IMR-90 (cell line): ENCODE data around the gene GNAO1. TPM values are rescaled to one million over a fixed set of nuclear protein-coding genes. Genes with fewer than 3 reads are reported as not detected.
A peak's percentile ranks its signal among the peaks of the same experiment; 100 is the strongest.

Experiments
- ATAC-seq: fragments of 200-7000 bp; cut with Tn5 transposase; 2 replicates; pipeline ENCODE4 v1.9.1; 2020; ENCODE audit warnings: low read depth, mild to moderate bottlenecking, moderate library complexity
- BruUV-seq: library from RNA; stranded (reverse); fragments of 400-500 nt; replicated peaks from 2 replicates; lab custom pipeline; 2021; lab: Mats Ljungman, UMichigan
- CTCF ChIA-PET: fragments of 300-600 bp; formaldehyde crosslinking; extraction: SDS; loops from one replicate; lab custom pipeline; 2021; ENCODE audit warnings: antibody characterized with exemption; lab: Yijun Ruan, JAX
- POLR2A ChIA-PET: fragments of 300-600 bp; sonication (Branson Sonifier 250); formaldehyde crosslinking; loops from one replicate; lab custom pipeline; 2022; ENCODE audit warnings: antibody characterized with exemption; ENCODE audit not compliant: unreplicated experiment; lab: Charles Lee
- DNase-seq: peaks from one replicate; pipeline ENCODE4 v3.0.0; 2013
- H2AFZ ChIP-seq: replicated peaks from 2 replicates; pipeline ENCODE3; 2013; ENCODE audit warnings: low read length, mild to moderate bottlenecking; ENCODE audit not compliant: poor library complexity
- H2AK5ac ChIP-seq: 2 replicates; pipeline ENCODE4 v1.6.1; 2013; ENCODE audit warnings: low read depth, low read length, inconsistent platforms
- H2AK9ac ChIP-seq: replicated peaks from 2 replicates; pipeline ENCODE3; 2013; ENCODE audit warnings: mild to moderate bottlenecking, low read depth, low read length, moderate library complexity; ENCODE audit not compliant: poor library complexity
- H2BK120ac ChIP-seq: 2 replicates; pipeline ENCODE4 v1.6.1; 2013; ENCODE audit warnings: low read depth, low read length, inconsistent platforms
- H2BK15ac ChIP-seq: 3 replicates; pipeline ENCODE4 v1.6.1; 2013; ENCODE audit warnings: low read depth, low read length, inconsistent platforms
- H2BK20ac ChIP-seq: 2 replicates; pipeline ENCODE4 v1.6.1; 2013; ENCODE audit warnings: low read depth, mild to moderate bottlenecking, inconsistent platforms, low read length, moderate library complexity
- H2BK5ac ChIP-seq: 2 replicates; pipeline ENCODE4 v1.6.1; 2013; ENCODE audit warnings: mild to moderate bottlenecking, low read depth, low read length, inconsistent platforms; ENCODE audit not compliant: poor library complexity, severe bottlenecking
- H3K14ac ChIP-seq: replicated peaks from 2 replicates; pipeline ENCODE4 v1.6.1; 2013; ENCODE audit warnings: low read depth, low read length, inconsistent platforms
- H3K18ac ChIP-seq: 2 replicates; pipeline ENCODE4 v1.6.1; 2013; ENCODE audit warnings: low read depth, low read length, control low read depth
- H3K23ac ChIP-seq: 2 replicates; pipeline ENCODE4 v1.6.1; 2013; ENCODE audit warnings: low read depth, low read length, inconsistent platforms
- H3K27ac ChIP-seq: 2 replicates; pipeline ENCODE4 v1.5.1; 2013; ENCODE audit warnings: mild to moderate bottlenecking, control low read depth, low read length; ENCODE audit not compliant: insufficient read depth
- H3K27me3 ChIP-seq: 2 replicates; pipeline ENCODE4 v1.6.1; 2013; ENCODE audit warnings: low read length; ENCODE audit not compliant: control insufficient read depth, insufficient read depth
- H3K36me3 ChIP-seq: 2 replicates; pipeline ENCODE4 v1.6.1; 2013; ENCODE audit warnings: low read length, mixed read lengths; ENCODE audit not compliant: control insufficient read depth, insufficient read depth
- H3K4ac ChIP-seq: 2 replicates; pipeline ENCODE4 v1.6.1; 2013; ENCODE audit warnings: low read depth, low read length, inconsistent platforms
- H3K4me1 ChIP-seq: 2 replicates; pipeline ENCODE4 v1.6.1; 2013; ENCODE audit warnings: low read length, mixed read lengths; ENCODE audit not compliant: control insufficient read depth, insufficient read depth
- H3K4me2 ChIP-seq: 2 replicates; pipeline ENCODE4 v1.6.1; 2013; ENCODE audit warnings: low read depth, mild to moderate bottlenecking, control low read depth, low read length, moderate library complexity
- H3K4me3 ChIP-seq: 2 replicates; pipeline ENCODE4 v1.5.1; 2013; ENCODE audit warnings: low read depth, mild to moderate bottlenecking, control low read depth, low read length, moderate library complexity; ENCODE audit not compliant: insufficient read depth
- H3K56ac ChIP-seq: 2 replicates; pipeline ENCODE4 v1.6.1; 2013; ENCODE audit warnings: low read length, inconsistent platforms; ENCODE audit not compliant: insufficient read depth; ENCODE audit errors: extremely low read depth
- H3K79me1 ChIP-seq, 2 experiments: 2 replicates each; pipeline ENCODE4 v1.6.1; 2013; ENCODE audit warnings: low read length in 2 of 2, inconsistent platforms in 1 of 2, low read depth in 1 of 2
- H3K9ac ChIP-seq: 2 replicates; pipeline ENCODE4 v1.6.1; 2013; ENCODE audit warnings: low read depth, low read length, control low read depth
- H3K9me1 ChIP-seq: 2 replicates; pipeline ENCODE4 v1.6.1; 2013; ENCODE audit warnings: low read length, inconsistent platforms; ENCODE audit not compliant: insufficient read depth
- H3K9me3 ChIP-seq: 2 replicates; pipeline ENCODE4 v1.6.1; 2013; ENCODE audit warnings: low read length; ENCODE audit not compliant: control insufficient read depth, insufficient read depth
- H4K20me1 ChIP-seq: 2 replicates; pipeline ENCODE4 v1.6.1; 2013; ENCODE audit warnings: low read length, inconsistent platforms; ENCODE audit not compliant: insufficient read depth
- H4K5ac ChIP-seq: 2 replicates; pipeline ENCODE4 v1.6.1; 2013; ENCODE audit warnings: mild to moderate bottlenecking, low read depth, low read length, control low read depth
- H4K8ac ChIP-seq, 2 experiments: 2 replicates each; pipeline ENCODE4 v1.6.1; 2013; ENCODE audit warnings: low read depth in 2 of 2, low read length in 2 of 2, control low read depth in 1 of 2, inconsistent platforms in 1 of 2
- H4K91ac ChIP-seq: 2 replicates; pipeline ENCODE4 v1.6.1; 2013; ENCODE audit warnings: low read depth, low read length, inconsistent platforms; ENCODE audit not compliant: insufficient read depth
- MAZ ChIP-seq: IDR thresholded peaks from 2 replicates; pipeline ENCODE4 v1.6.1; 2012; ENCODE audit warnings: low read depth, mild to moderate bottlenecking, low read length, improper control_type of control experiment, moderate library complexity, borderline replicate concordance
- MXI1 ChIP-seq: IDR thresholded peaks from 2 replicates; pipeline ENCODE4 v1.6.1; 2012; ENCODE audit warnings: low read depth, mild to moderate bottlenecking, low read length, moderate library complexity, borderline replicate concordance
- NFE2L2 ChIP-seq: fragments of 150-350 bp; IDR thresholded peaks from 2 replicates; pipeline ENCODE4 v1.6.1; 2016; ENCODE audit warnings: low read depth, mild to moderate bottlenecking, low read length
- RCOR1 ChIP-seq: IDR thresholded peaks from 2 replicates; pipeline ENCODE4 v1.6.1; 2012; ENCODE audit warnings: mild to moderate bottlenecking, low read length, improper control_type of control experiment; ENCODE audit not compliant: insufficient replicate concordance
- WGBS, 2 experiments: methylation state at CpG; one replicate each; pipeline versions ENCODE4 v1.1.5 to v1.1.7; 2013; ENCODE audit warnings: missing lambda C conversion rate in 2 of 2; ENCODE audit not compliant: insufficient read length in 1 of 2; ENCODE audit errors: extremely low coverage in 2 of 2; 5-methylcytosine and 5-hydroxymethylcytosine counted together
- dilution Hi-C: fragments of 300-500 bp; cut with HindIII; formaldehyde crosslinking; loops from one replicate; pipeline ENCODE4 v1.14.3; 2018; ENCODE audit warnings: low sequenced_read_pairs; ENCODE audit not compliant: unreplicated experiment
- in situ Hi-C: fragments of 300-500 bp; cut with MboI; formaldehyde crosslinking; loops from 3 replicates; pipeline ENCODE4 v1.14.3; 2019; ENCODE audit warnings: low sequenced_read_pairs, inconsistent platforms, mixed read lengths
- intact Hi-C: fragments of 100-400 bp; cut with micrococcal nuclease; formaldehyde crosslinking; loops from 2 replicates; pipeline ENCODE4 v1.10.0; 2022
- polyA plus RNA-seq, 3 experiments: library from polyadenylated mRNA; depleted of rRNA; stranded (reverse); fragments of >200 nt; gene quantifications; 2 replicates each; pipeline ENCODE4 v1.2.3, GENCODE V29; 2012; ENCODE audit warnings: low replicate concordance in 1 of 3
- total RNA-seq: library from RNA; depleted of rRNA; stranded (reverse); fragments of >200 nt; gene quantifications from 2 replicates; pipeline ENCODE4 v1.2.3, GENCODE V29; 2012
- TF ChIP-seq, protein P1 (sequence below): conservative IDR thresholded peaks from 2 replicates; pipeline ENCODE4 v1.5.1; 2012; ENCODE audit warnings: mild to moderate bottlenecking, low read depth, low read length, improper control_type of control experiment

Gene GNAO1
- total and polyA plus RNA-seq, 2 of the 4 experiments (the other 2 are of a cell fraction) = under 0.01 to 0.07 TPM

GRCh38 chr16:56281249-56281805, 90.0 kb downstream of the GNAO1 start:
- CTCF ChIA-PET = no interaction called here

More at GRCh38 chr16:56281249-56281805, 90.0 kb downstream of the GNAO1 start:
- Histone ChIP-seq H4K91ac (no peak overlapping the region), H4K8ac (no peak overlapping the region), H3K36me3 (no peaks in the 10 kb centered on the region), H2AFZ (no peak overlapping the region), H2BK5ac (no peak overlapping the region), H2AK5ac (no peak overlapping the region), H3K14ac (no peak overlapping the region), H3K4me2 (no peak overlapping the region), H2BK15ac (no peak overlapping the region), H3K79me1 (no peaks in the 10 kb centered on the region), H3K9ac (no peak overlapping the region), H3K27ac (no peak overlapping the region), H2BK120ac (no peak overlapping the region), H3K23ac (no peak overlapping the region), H3K4me3 (no peak overlapping the region), H3K56ac (no peak overlapping the region), H2AK9ac (no peak overlapping the region), H3K4ac (no peak overlapping the region), H2BK20ac (no peak overlapping the region), H3K9me1 (no peaks in the 10 kb centered on the region; the same call in 1 of the 2 replicates), H3K9me3 (no peaks in the 10 kb centered on the region), H4K5ac (no peak overlapping the region), H3K27me3 (peaks cover 13% of the 10 kb centered on the region; the same call in 1 of the 2 replicates), H3K18ac (no peak overlapping the region), H3K4me1 (no peaks in the 10 kb centered on the region), H4K20me1 (no peaks in the 10 kb centered on the region)
- intact Hi-C loops = no loop called here
- dilution Hi-C loops = no loop called here
- no TSS peak for BruUV-seq
- ATAC-seq (peak; percentile 59; the same call in 1 of the 2 replicates), DNase-seq (no peak)
- in situ Hi-C loops = no loop called here
- TF ChIP-seq NFE2L2 (no peak), MAZ (no peak), RCOR1 (no peak), MXI1 (no peak)
- TF ChIP-seq, protein P1, sequence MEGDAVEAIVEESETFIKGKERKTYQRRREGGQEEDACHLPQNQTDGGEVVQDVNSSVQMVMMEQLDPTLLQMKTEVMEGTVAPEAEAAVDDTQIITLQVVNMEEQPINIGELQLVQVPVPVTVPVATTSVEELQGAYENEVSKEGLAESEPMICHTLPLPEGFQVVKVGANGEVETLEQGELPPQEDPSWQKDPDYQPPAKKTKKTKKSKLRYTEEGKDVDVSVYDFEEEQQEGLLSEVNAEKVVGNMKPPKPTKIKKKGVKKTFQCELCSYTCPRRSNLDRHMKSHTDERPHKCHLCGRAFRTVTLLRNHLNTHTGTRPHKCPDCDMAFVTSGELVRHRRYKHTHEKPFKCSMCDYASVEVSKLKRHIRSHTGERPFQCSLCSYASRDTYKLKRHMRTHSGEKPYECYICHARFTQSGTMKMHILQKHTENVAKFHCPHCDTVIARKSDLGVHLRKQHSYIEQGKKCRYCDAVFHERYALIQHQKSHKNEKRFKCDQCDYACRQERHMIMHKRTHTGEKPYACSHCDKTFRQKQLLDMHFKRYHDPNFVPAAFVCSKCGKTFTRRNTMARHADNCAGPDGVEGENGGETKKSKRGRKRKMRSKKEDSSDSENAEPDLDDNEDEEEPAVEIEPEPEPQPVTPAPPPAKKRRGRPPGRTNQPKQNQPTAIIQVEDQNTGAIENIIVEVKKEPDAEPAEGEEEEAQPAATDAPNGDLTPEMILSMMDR = peak; percentile 26; the same call in 1 of the 2 replicates
- whole genome bisulfite sequencing, 2 experiments = 11 to 83% methylated on average over 1 of the region's 2 CpGs
- POLR2A ChIA-PET = no interaction called here
